Endothelial cell of umbilical vein (primary cell): ENCODE results near the gene JPH3. TPM values are rescaled to one million over a fixed set of nuclear protein-coding genes. Genes with fewer than 3 reads are reported as not detected.

Experiments used
- BruUV-seq: library from RNA; stranded (reverse); fragments of 400-500 nt; replicated peaks from 2 replicates; lab custom pipeline; 2021; lab: Mats Ljungman, UMichigan
- CTCF ChIA-PET: fragments of 300-600, 350-600 bp; sonication (Branson Sonifier 250); formaldehyde crosslinking; loops from one replicate; lab custom pipeline; 2021; ENCODE audit warnings: antibody characterized with exemption, inconsistent platforms; lab: Charles Lee
- POLR2A ChIA-PET: fragments of 300-600, 350-600 bp; sonication (Branson Sonifier 250); formaldehyde crosslinking; loops from one replicate; lab custom pipeline; 2021; ENCODE audit warnings: antibody characterized with exemption, inconsistent platforms; lab: Charles Lee
- DNase-seq: peaks from one replicate; pipeline ENCODE4 v3.0.0-alpha.2; 2011; ENCODE audit warnings: low read depth, low spot score
- FAIRE-seq: peaks from 2 replicates; lab custom pipeline; 2011; peaks lifted over from hg19 to GRCh38; lab: Jason Lieb, UNC
- H2AFZ ChIP-seq: 2 replicates; pipeline ENCODE4 v1.6.0; 2012; ENCODE audit warnings: low read depth, low read length, control low read depth, inconsistent platforms
- H3K27ac ChIP-seq: 2 replicates; pipeline ENCODE4 v1.5.1; 2011; ENCODE audit warnings: low read depth, mild to moderate bottlenecking, control low read depth, low read length, moderate library complexity; ENCODE audit not compliant: insufficient read depth
- H3K27me3 ChIP-seq, 2 experiments: 2 replicates each; pipeline versions ENCODE4 v1.6.0 to v1.6.1; 2011; ENCODE audit warnings: low read length in 2 of 2, mixed read lengths in 1 of 2; ENCODE audit not compliant: control insufficient read depth in 2 of 2, insufficient read depth in 2 of 2
- H3K36me3 ChIP-seq, 2 experiments: 2 replicates in 1 of 2; 3 replicates in 1 of 2; pipeline ENCODE4 v1.5.1; 2011; ENCODE audit warnings: low read length in 2 of 2, mild to moderate bottlenecking in 1 of 2, moderate library complexity in 1 of 2; ENCODE audit not compliant: control insufficient read depth in 2 of 2, insufficient read depth in 2 of 2; ENCODE audit errors: extremely low read depth in 1 of 2
- H3K4me1 ChIP-seq: 3 replicates; pipeline ENCODE4 v1.5.1; 2011; ENCODE audit warnings: mild to moderate bottlenecking, low read length; ENCODE audit not compliant: control insufficient read depth, insufficient read depth; ENCODE audit errors: extremely low read depth
- H3K4me2 ChIP-seq: 2 replicates; pipeline ENCODE4 v1.6.1; 2011; ENCODE audit warnings: low read length, control low read depth, mixed read lengths; ENCODE audit not compliant: insufficient read depth
- H3K4me3 ChIP-seq, 3 experiments: fragments of 200-600 bp in 1 of 3; sonication (generic), shearing (Covaris generic) in 1 of 3; replicated peaks in 1 of 3; 2 replicates each; pipeline ENCODE4 v1.5.1; 2011 to 2016; ENCODE audit warnings: control low read depth in 3 of 3, low read length in 3 of 3, mild to moderate bottlenecking in 2 of 3, inconsistent platforms in 1 of 3, low read depth in 1 of 3, moderate library complexity in 1 of 3; ENCODE audit not compliant: insufficient read depth in 1 of 3
- H3K79me2 ChIP-seq: 2 replicates; pipeline ENCODE4 v1.6.0; 2012; ENCODE audit warnings: low read length, inconsistent platforms; ENCODE audit not compliant: control insufficient read depth, insufficient read depth
- H3K9ac ChIP-seq: replicated peaks from 2 replicates; pipeline ENCODE3; 2011; ENCODE audit warnings: low read length, control low read depth; ENCODE audit not compliant: insufficient read depth; ENCODE audit errors: extremely low read depth
- H3K9me1 ChIP-seq: replicated peaks from 3 replicates; pipeline ENCODE4 v1.6.0; 2011; ENCODE audit warnings: mild to moderate bottlenecking, low read length; ENCODE audit not compliant: control insufficient read depth, insufficient read depth; ENCODE audit errors: extremely low read depth
- H3K9me3 ChIP-seq: replicated peaks from 2 replicates; pipeline ENCODE4 v1.5.1; 2012; ENCODE audit warnings: low read length, inconsistent platforms; ENCODE audit not compliant: control insufficient read depth, insufficient read depth
- H4K20me1 ChIP-seq: replicated peaks from 2 replicates; pipeline ENCODE3; 2011; ENCODE audit warnings: mild to moderate bottlenecking, low read length; ENCODE audit not compliant: control insufficient read depth, insufficient read depth; ENCODE audit errors: extremely low read depth
- CTCF ChIP-seq, 2 donors: IDR thresholded peaks; 1 replicate in 1 of 2; 2 replicates in 1 of 2; pipeline ENCODE4 v1.5.1; 2011; ENCODE audit warnings: low read length in 2 of 2, mild to moderate bottlenecking in 2 of 2, moderate library complexity in 2 of 2, control low read depth in 1 of 2, inconsistent platforms in 1 of 2, low read depth in 1 of 2; ENCODE audit not compliant: insufficient read depth in 1 of 2; ENCODE audit errors: extremely low read depth in 1 of 2
- EZH2 ChIP-seq: IDR thresholded peaks from 2 replicates; pipeline ENCODE4 v1.6.1; 2012; ENCODE audit warnings: borderline replicate concordance, low read depth, mild to moderate bottlenecking, moderate library complexity, low read length, inconsistent platforms; ENCODE audit not compliant: severe bottlenecking
- FOS ChIP-seq: IDR thresholded peaks from 2 replicates; pipeline ENCODE4 v1.6.1; 2011; ENCODE audit warnings: mild to moderate bottlenecking, low read length, moderate library complexity, borderline replicate concordance; ENCODE audit not compliant: insufficient read depth
- JUN ChIP-seq: IDR thresholded peaks from 2 replicates; pipeline ENCODE4 v1.6.1; 2011; ENCODE audit warnings: borderline replicate concordance, low read depth; ENCODE audit not compliant: insufficient read length, insufficient read depth
- MAX ChIP-seq: IDR thresholded peaks from 2 replicates; pipeline ENCODE4 v1.6.1; 2011; ENCODE audit not compliant: insufficient read depth, insufficient read length
- MYC ChIP-seq: IDR thresholded peaks from one replicate; pipeline ENCODE4 v1.6.1; 2011; ENCODE audit warnings: mild to moderate bottlenecking, low read depth, low read length
- POLR2A ChIP-seq: IDR thresholded peaks from 2 replicates; pipeline ENCODE4 v1.6.1; 2012; ENCODE audit warnings: low read depth, mild to moderate bottlenecking, control low read depth, low read length
- POLR2AphosphoS5 ChIP-seq: IDR thresholded peaks from 2 replicates; pipeline ENCODE4 v1.6.1; 2012; ENCODE audit warnings: low read depth, mild to moderate bottlenecking, control low read depth, low read length, moderate library complexity; ENCODE audit not compliant: insufficient read depth
- dilution Hi-C: fragments of 300-500 bp; cut with MboI; formaldehyde crosslinking; loops from one replicate; pipeline ENCODE4 v1.15.0; 2019; ENCODE audit warnings: low sequenced_read_pairs; ENCODE audit not compliant: extremely low pct_ligation_motif_present
- intact Hi-C: fragments of 100-400 bp; cut with micrococcal nuclease; formaldehyde crosslinking; loops from one replicate; pipeline ENCODE4 v1.10.0; 2022
- polyA plus RNA-seq, 4 experiments: library from polyadenylated mRNA; depleted of rRNA in 3 of 4; stranded (reverse) in 3 of 4; unstranded in 1 of 4; fragments of >200 nt; gene quantifications; 2 replicates each; pipeline versions ENCODE4 v1.2.1 to v1.2.3, GENCODE V29; 2011 to 2012; ENCODE audit warnings: missing spikeins in 1 of 4
- total RNA-seq: library from RNA; stranded (reverse); gene quantifications from 2 replicates; pipeline ENCODE4 v1.2.3, GENCODE V29; 2021

Gene JPH3
- total and polyA plus RNA-seq, 2 donors (not counting 3 experiments of a cell fraction or from before 2014, with no cell fraction given), result 0.22 to 0.30 TPM

GRCh38 chr16:87685766-87686165, 83.5 kb downstream of the JPH3 start:
- no peak for FAIRE-seq
- H3K36me3 ChIP-seq, result no peaks in the 10 kb centered on the region
- dilution Hi-C loops (no loop called here), intact Hi-C loops (no loop called here)
- no peaks in the 10 kb centered on the region for H3K4me1 ChIP-seq
- no peaks in the 10 kb centered on the region for H3K27me3 ChIP-seq
- no peak overlapping the region for H3K4me2 ChIP-seq
- H3K9ac ChIP-seq, result no peak overlapping the region
- no peak overlapping the region for H3K4me3 ChIP-seq
- TF ChIP-seq EZH2 (no peak), CTCF (IDR thresholded peaks at IDR 0.05; ENCODE audit: extremely low read depth in 1 of 2, insufficient read depth in 1 of 2, low read depth in 1 of 2, low read length in 2 of 2) (no peak), POLR2AphosphoS5 (no peak), MYC (no peak), POLR2A (no peak), FOS (no peak), MAX (no peak), JUN (no peak)
- H4K20me1 ChIP-seq, result no peaks in the 10 kb centered on the region
- H3K9me1 ChIP-seq, result no peaks in the 10 kb centered on the region
- ChIA-PET POLR2A (no interaction called here), CTCF (no interaction called here)
- DNase-seq, result no peak
- no peak overlapping the region for H2AFZ ChIP-seq
- no peaks in the 10 kb centered on the region for H3K9me3 ChIP-seq
- no peaks in the 10 kb centered on the region for H3K79me2 ChIP-seq
- no TSS peak for BruUV-seq
- no peak overlapping the region for H3K27ac ChIP-seq
